Measurements from ENCODE around the gene GRPEL2.

The GRPEL2 gene

GRCh38 chr5:149303210-149303609, 42.1 kb upstream of the GRPEL2 start:
- Histone ChIP-seq H3K4me1 (ENCODE audit: control insufficient read depth in 5 of 5, insufficient read depth in 5 of 5, low read length in 5 of 5) (peaks cover 8 to 84% (median 39%) of the 10 kb centered on the region in 5 donors), H3K27ac (ENCODE audit: low read depth, low read length) (no peak overlapping the region)

GRCh38 chr5:149304195-149305078, 40.9 kb upstream of the GRPEL2 start:
- H3K9ac ChIP-seq (ENCODE audit: low read length in 5 of 5) = no peak overlapping the region
- H3K27ac ChIP-seq (ENCODE audit: low read depth, low read length) = peak overlapping the region; percentile 52

More at GRCh38 chr5:149303210-149303609, 42.1 kb upstream of the GRPEL2 start:
- H3K9ac ChIP-seq (ENCODE audit: low read length in 5 of 5) = no peak overlapping the region
- no peaks in the 10 kb centered on the region for H3K27me3 ChIP-seq (ENCODE audit: control insufficient read depth in 5 of 5, insufficient read depth in 4 of 5, low read length in 5 of 5)
- H3K4me3 ChIP-seq (ENCODE audit: low read depth in 1 of 5, low read length in 5 of 5) = no peak overlapping the region
- H3K36me3 ChIP-seq (ENCODE audit: control insufficient read depth in 5 of 5, insufficient read depth in 5 of 5, low read length in 5 of 5) = peaks cover 6 to 39% (median 28%) of the 10 kb centered on the region in 5 donors
- no peaks in the 10 kb centered on the region for H3K9me3 ChIP-seq (ENCODE audit: control insufficient read depth in 5 of 5, low read length in 5 of 5)

DNA sequence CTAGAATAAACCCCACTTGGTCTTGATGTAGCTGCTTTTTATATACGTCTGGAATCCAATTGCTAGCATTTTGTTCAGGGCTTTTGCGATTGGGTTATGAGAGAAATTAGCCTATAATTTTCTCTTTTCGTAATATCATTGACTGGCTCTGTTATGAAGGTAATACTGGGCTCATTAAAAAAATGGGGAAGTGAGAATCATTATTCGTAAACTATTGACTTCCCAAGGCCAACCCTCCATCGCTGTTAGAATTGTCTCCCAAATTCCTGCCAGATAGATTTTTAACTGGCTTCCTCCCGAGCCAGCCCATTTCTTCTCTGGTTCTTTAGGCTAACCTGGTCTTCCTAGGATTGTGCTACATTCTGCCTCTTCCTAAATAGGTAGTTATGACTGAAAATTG, 35.9 kb upstream of the GRPEL2 start:
- Histone ChIP-seq H3K9me3 (ENCODE audit: control insufficient read depth in 5 of 5, low read length in 5 of 5) (no peaks in the 10 kb centered on the region), H3K9ac (ENCODE audit: low read length in 5 of 5) (no peak overlapping the region), H3K4me1 (ENCODE audit: control insufficient read depth in 5 of 5, insufficient read depth in 5 of 5, low read length in 5 of 5) (peaks cover 0 to 47% (median 12%) of the 10 kb centered on the region in 5 donors), H3K4me3 (ENCODE audit: low read depth in 1 of 5, low read length in 5 of 5) (no peak overlapping the region), H3K27ac (ENCODE audit: low read depth, low read length) (no peak overlapping the region), H3K36me3 (ENCODE audit: control insufficient read depth in 5 of 5, insufficient read depth in 5 of 5, low read length in 5 of 5) (peaks cover 2 to 65% (median 50%) of the 10 kb centered on the region in 5 donors), H3K27me3 (ENCODE audit: control insufficient read depth in 5 of 5, insufficient read depth in 4 of 5, low read length in 5 of 5) (no peaks in the 10 kb centered on the region)

More at GRCh38 chr5:149304195-149305078, 40.9 kb upstream of the GRPEL2 start:
- Histone ChIP-seq H3K9me3 (ENCODE audit: control insufficient read depth in 5 of 5, low read length in 5 of 5) (no peaks in the 10 kb centered on the region), H3K4me1 (ENCODE audit: control insufficient read depth in 5 of 5, insufficient read depth in 5 of 5, low read length in 5 of 5) (peaks cover 5 to 75% (median 27%) of the 10 kb centered on the region in 5 donors), H3K36me3 (ENCODE audit: control insufficient read depth in 5 of 5, insufficient read depth in 5 of 5, low read length in 5 of 5) (peaks cover 6 to 39% (median 32%) of the 10 kb centered on the region in 5 donors), H3K27me3 (ENCODE audit: control insufficient read depth in 5 of 5, insufficient read depth in 4 of 5, low read length in 5 of 5) (no peaks in the 10 kb centered on the region), H3K4me3 (ENCODE audit: low read depth in 1 of 5, low read length in 5 of 5) (no peak overlapping the region)

DNA sequence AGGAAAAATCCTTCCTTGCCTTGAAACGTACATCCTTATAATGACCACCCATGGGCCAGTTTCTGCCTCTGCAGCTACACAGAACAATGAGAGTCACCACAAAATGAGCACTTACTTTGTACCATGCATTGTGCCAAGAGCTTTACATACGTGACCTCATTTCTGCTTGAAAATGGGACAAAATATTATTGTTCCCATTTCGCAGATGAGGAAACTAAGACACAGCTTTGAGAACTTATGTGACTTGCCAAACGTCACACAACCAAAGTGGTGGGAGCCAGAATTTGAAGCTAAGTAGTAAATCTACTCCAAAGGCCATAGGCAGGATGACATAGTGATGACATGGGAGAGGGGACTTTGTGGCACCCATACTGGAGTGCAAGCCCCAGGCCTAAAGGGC, 34.8 kb upstream of the GRPEL2 start:
- no peaks in the 10 kb centered on the region for H3K9me3 ChIP-seq (ENCODE audit: control insufficient read depth in 5 of 5, low read length in 5 of 5)
- no peak overlapping the region for H3K9ac ChIP-seq (ENCODE audit: low read length in 5 of 5)
- peaks cover 0 to 35% (median 12%) of the 10 kb centered on the region in 5 donors for H3K4me1 ChIP-seq (ENCODE audit: control insufficient read depth in 5 of 5, insufficient read depth in 5 of 5, low read length in 5 of 5)
- no peak overlapping the region for H3K4me3 ChIP-seq (ENCODE audit: low read depth in 1 of 5, low read length in 5 of 5)
- H3K27ac ChIP-seq (ENCODE audit: low read depth, low read length) = no peak overlapping the region
- H3K27me3 ChIP-seq (ENCODE audit: control insufficient read depth in 5 of 5, insufficient read depth in 4 of 5, low read length in 5 of 5) = no peaks in the 10 kb centered on the region
- peaks cover 2 to 70% (median 56%) of the 10 kb centered on the region in 5 donors for H3K36me3 ChIP-seq (ENCODE audit: control insufficient read depth in 5 of 5, insufficient read depth in 5 of 5, low read length in 5 of 5)

- Histone ChIP-seq H3K9me3 (ENCODE audit: control insufficient read depth in 5 of 5, low read length in 5 of 5) (no peaks in the 10 kb centered on the region), H3K27ac (ENCODE audit: low read depth, low read length) (no peak overlapping the region)
Measured at GRCh38 chr5:149310947-149311658, 34.2 kb upstream of the GRPEL2 start.

GRCh38 chr5:149313151-149313841, 32.0 kb upstream of the GRPEL2 start:
- Histone ChIP-seq H3K9me3 (ENCODE audit: control insufficient read depth in 5 of 5, low read length in 5 of 5) (no peaks in the 10 kb centered on the region), H3K27me3 (ENCODE audit: control insufficient read depth in 5 of 5, insufficient read depth in 4 of 5, low read length in 5 of 5) (no peaks in the 10 kb centered on the region), H3K27ac (ENCODE audit: low read depth, low read length) (no peak overlapping the region), H3K4me3 (ENCODE audit: low read depth in 1 of 5, low read length in 5 of 5) (no peak overlapping the region), H3K36me3 (ENCODE audit: control insufficient read depth in 5 of 5, insufficient read depth in 5 of 5, low read length in 5 of 5) (peaks cover 2 to 74% (median 55%) of the 10 kb centered on the region in 5 donors), H3K9ac (ENCODE audit: low read length in 5 of 5) (no peak overlapping the region), H3K4me1 (ENCODE audit: control insufficient read depth in 5 of 5, insufficient read depth in 5 of 5, low read length in 5 of 5) (peaks cover 0 to 21% (median 12%) of the 10 kb centered on the region in 5 donors)

More at GRCh38 chr5:149310947-149311658, 34.2 kb upstream of the GRPEL2 start:
- H3K4me3 ChIP-seq (ENCODE audit: low read depth in 1 of 5, low read length in 5 of 5) = no peak overlapping the region
- H3K4me1 ChIP-seq (ENCODE audit: control insufficient read depth in 5 of 5, insufficient read depth in 5 of 5, low read length in 5 of 5) = peaks cover 0 to 30% (median 12%) of the 10 kb centered on the region in 5 donors
- peaks cover 2 to 70% (median 55%) of the 10 kb centered on the region in 5 donors for H3K36me3 ChIP-seq (ENCODE audit: control insufficient read depth in 5 of 5, insufficient read depth in 5 of 5, low read length in 5 of 5)
- no peaks in the 10 kb centered on the region for H3K27me3 ChIP-seq (ENCODE audit: control insufficient read depth in 5 of 5, insufficient read depth in 4 of 5, low read length in 5 of 5)
- no peak overlapping the region for H3K9ac ChIP-seq (ENCODE audit: low read length in 5 of 5)

GRCh38 chr5:149314571-149315111, 30.7 kb upstream of the GRPEL2 start:
- Histone ChIP-seq H3K4me1 (ENCODE audit: control insufficient read depth in 5 of 5, insufficient read depth in 5 of 5, low read length in 5 of 5) (peaks cover 0 to 20% (median 12%) of the 10 kb centered on the region in 5 donors), H3K36me3 (ENCODE audit: control insufficient read depth in 5 of 5, insufficient read depth in 5 of 5, low read length in 5 of 5) (peaks cover 2 to 80% (median 58%) of the 10 kb centered on the region in 5 donors), H3K27me3 (ENCODE audit: control insufficient read depth in 5 of 5, insufficient read depth in 4 of 5, low read length in 5 of 5) (no peaks in the 10 kb centered on the region), H3K4me3 (ENCODE audit: low read depth in 1 of 5, low read length in 5 of 5) (no peak overlapping the region), H3K9ac (ENCODE audit: low read length in 5 of 5) (no peak overlapping the region), H3K9me3 (ENCODE audit: control insufficient read depth in 5 of 5, low read length in 5 of 5) (no peaks in the 10 kb centered on the region), H3K27ac (ENCODE audit: low read depth, low read length) (no peak overlapping the region)

DNA sequence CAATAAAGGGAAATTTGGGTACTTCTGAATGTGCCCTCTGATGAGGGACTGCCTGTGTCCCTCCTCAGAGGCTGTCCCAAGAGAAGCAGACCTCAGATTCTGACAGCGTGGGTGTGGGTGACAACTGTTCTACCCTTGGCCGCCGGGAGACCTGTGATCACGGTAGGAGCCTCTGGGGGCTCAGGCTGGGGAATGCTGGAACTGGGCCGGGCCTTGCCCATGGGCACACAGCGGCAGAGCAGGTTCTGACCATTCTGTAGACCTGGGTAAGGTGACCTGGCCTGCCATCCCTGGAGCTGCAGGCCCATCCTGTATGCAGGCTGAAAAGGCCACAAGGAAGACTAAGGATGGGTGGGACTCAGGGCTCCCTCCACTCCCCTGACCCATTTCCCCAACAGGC, 29.5 kb upstream of the GRPEL2 start:
- H3K27ac ChIP-seq (ENCODE audit: low read depth, low read length) = no peak overlapping the region
- peaks cover 2 to 80% (median 58%) of the 10 kb centered on the region in 5 donors for H3K36me3 ChIP-seq (ENCODE audit: control insufficient read depth in 5 of 5, insufficient read depth in 5 of 5, low read length in 5 of 5)
- H3K4me3 ChIP-seq (ENCODE audit: low read depth in 1 of 5, low read length in 5 of 5) = no peak overlapping the region
- H3K9ac ChIP-seq (ENCODE audit: low read length in 5 of 5) = no peak overlapping the region
- H3K9me3 ChIP-seq (ENCODE audit: control insufficient read depth in 5 of 5, low read length in 5 of 5) = no peaks in the 10 kb centered on the region
- H3K4me1 ChIP-seq (ENCODE audit: control insufficient read depth in 5 of 5, insufficient read depth in 5 of 5, low read length in 5 of 5) = peaks cover 0 to 18% (median 7%) of the 10 kb centered on the region in 5 donors
- no peaks in the 10 kb centered on the region for H3K27me3 ChIP-seq (ENCODE audit: control insufficient read depth in 5 of 5, insufficient read depth in 4 of 5, low read length in 5 of 5)

DNA sequence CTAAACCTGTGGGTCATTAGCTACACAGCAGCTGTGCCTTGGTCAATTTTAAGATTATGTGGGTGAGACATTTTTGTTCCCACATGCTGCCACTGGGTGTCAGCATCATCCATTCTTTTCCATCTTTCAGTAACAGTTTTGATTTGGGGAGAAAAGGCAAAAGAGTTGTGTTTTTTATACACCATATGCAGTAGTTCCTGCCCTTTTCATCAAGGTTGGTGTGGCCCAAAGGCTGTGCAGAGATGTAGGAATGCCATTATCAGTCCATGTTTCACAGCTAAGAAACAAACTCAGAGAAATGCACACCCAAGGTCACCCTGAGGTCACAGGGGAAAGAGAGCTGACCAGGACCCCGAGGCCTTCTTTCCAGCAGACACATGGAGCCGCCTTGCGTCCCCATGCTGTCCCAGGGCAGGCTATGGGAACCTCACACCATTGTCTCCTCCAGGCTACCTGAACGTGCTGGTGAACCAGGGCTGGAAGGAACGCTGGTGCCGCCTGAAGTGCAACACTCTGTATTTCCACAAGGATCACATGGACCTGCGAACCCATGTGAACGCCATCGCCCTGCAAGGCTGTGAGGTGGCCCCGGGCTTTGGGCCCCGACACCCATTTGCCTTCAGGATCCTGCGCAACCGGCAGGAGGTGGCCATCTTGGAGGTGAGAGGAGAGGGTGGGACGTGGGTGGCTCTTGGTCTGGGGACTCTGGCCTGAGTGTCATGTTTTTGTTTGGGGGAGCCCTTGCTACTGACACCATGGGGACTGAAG, 27.8 kb upstream of the GRPEL2 start:
- Histone ChIP-seq H3K9ac (ENCODE audit: low read length in 5 of 5) (no peak overlapping the region), H3K27ac (ENCODE audit: low read depth, low read length) (no peak overlapping the region)

More for the DNA sequence above, 27.8 kb upstream of the GRPEL2 start:
- Histone ChIP-seq H3K9me3 (ENCODE audit: control insufficient read depth in 5 of 5, low read length in 5 of 5) (no peaks in the 10 kb centered on the region), H3K4me3 (ENCODE audit: low read depth in 1 of 5, low read length in 5 of 5) (no peak overlapping the region), H3K27me3 (ENCODE audit: control insufficient read depth in 5 of 5, insufficient read depth in 4 of 5, low read length in 5 of 5) (no peaks in the 10 kb centered on the region), H3K36me3 (ENCODE audit: control insufficient read depth in 5 of 5, insufficient read depth in 5 of 5, low read length in 5 of 5) (peaks cover 2 to 69% (median 49%) of the 10 kb centered on the region in 5 donors), H3K4me1 (ENCODE audit: control insufficient read depth in 5 of 5, insufficient read depth in 5 of 5, low read length in 5 of 5) (peaks cover 0 to 23% (median 13%) of the 10 kb centered on the region in 5 donors)

All from subcutaneous abdominal adipose tissue (tissue), 5 donors.